HG02798 (cell line): Measurements from ENCODE around the gene GHDC.
"Not testable (repeated sequence)": the region's sequence is repeated elsewhere in the genome, so short reads cannot be mapped to it uniquely, and the experiment has no call there.

ENCODE experiments used
- ATAC-seq: cut with Tn5 transposase; IDR thresholded peaks from one replicate; pipeline ENCODE4 v1.9.1; 2021; ENCODE audit warnings: mild to moderate bottlenecking; ENCODE audit not compliant: unreplicated experiment, poor library complexity

GHDC gene

GRCh38 chr17:42163113-42163512 is 31.2 kb downstream of the GHDC start:
- ATAC-seq = no peak

GRCh38 chr17:42160531-42160910 is 33.8 kb downstream of the GHDC start:
- no peak for ATAC-seq

GRCh38 chr17:42159796-42160530 is 34.3 kb downstream of the GHDC start:
- no peak for ATAC-seq

- no peak for ATAC-seq
Observed at GRCh38 chr17:42155614-42156045, 38.7 kb downstream of the GHDC start.

- no peak for ATAC-seq
Observed at GRCh38 chr17:42153919-42154742, 40.2 kb downstream of the GHDC start.

- no peak for ATAC-seq
Observed at GRCh38 chr17:42146911-42147607, 47.2 kb downstream of the GHDC start.

GRCh38 chr17:42143138-42143537 is 51.2 kb downstream of the GHDC start:
- ATAC-seq = not testable (repeated sequence)

- ATAC-seq = no peak
Observed at GRCh38 chr17:42142371-42142896, 51.9 kb downstream of the GHDC start.

GRCh38 chr17:42141382-42141781 is 52.9 kb downstream of the GHDC start:
- ATAC-seq = no peak

- ATAC-seq = not testable (repeated sequence)
Observed at GRCh38 chr17:42140690-42141089, 53.6 kb downstream of the GHDC start.
